HepG2 (cell line): ENCODE measurements around the gene TACC3. TPM values are rescaled to one million over a fixed set of nuclear protein-coding genes. Genes with fewer than 3 reads are reported as not detected.

ENCODE experiments used
- BORCS8-MEF2B ChIP-seq: sonication (generic); formaldehyde crosslinking; IDR thresholded peaks from 2 replicates; pipeline ENCODE4 v1.8.0; 2022; ENCODE audit warnings: mild to moderate bottlenecking, missing genetic modification reagents
- ESRRA ChIP-seq: sonication (generic); formaldehyde crosslinking; IDR thresholded peaks from 2 replicates; pipeline ENCODE4 v1.5.1; 2020; ENCODE audit warnings: mild to moderate bottlenecking, low read depth, missing genetic modification reagents
- HNF4G ChIP-seq, 2 experiments: sonication (generic) in 1 of 2; formaldehyde crosslinking in 1 of 2; IDR thresholded peaks; 2 replicates each; pipeline versions ENCODE4 v1.4.0 to v1.6.1; 2011 to 2020; ENCODE audit warnings: borderline replicate concordance in 2 of 2, low read depth in 2 of 2, mild to moderate bottlenecking in 2 of 2, low read length in 1 of 2, missing genetic modification reagents in 1 of 2, moderate library complexity in 1 of 2
- ISL2 ChIP-seq: sonication (generic); formaldehyde crosslinking; IDR thresholded peaks from 2 replicates; pipeline ENCODE4 v1.5.0; 2020; ENCODE audit warnings: missing genetic modification reagents
- KLF6 ChIP-seq: IDR thresholded peaks from 2 replicates; pipeline ENCODE4 v1.8.0; 2016; ENCODE audit warnings: missing biosample characterization, missing genetic modification reagents
- KLF9 ChIP-seq: IDR thresholded peaks from 2 replicates; pipeline ENCODE4 v1.6.1; 2016; ENCODE audit warnings: low read depth
- MTF1 ChIP-seq: sonication (generic); formaldehyde crosslinking; IDR thresholded peaks from 2 replicates; pipeline ENCODE4 v1.5.0; 2020; ENCODE audit warnings: missing genetic modification reagents
- NFKB2 ChIP-seq: sonication (generic); formaldehyde crosslinking; IDR thresholded peaks from 2 replicates; pipeline ENCODE4 v1.4.0; 2020; ENCODE audit warnings: missing genetic modification reagents, borderline replicate concordance
- PHF21A ChIP-seq: sonication (generic); formaldehyde crosslinking; IDR thresholded peaks from 2 replicates; pipeline ENCODE4 v1.5.0; 2020; ENCODE audit warnings: mild to moderate bottlenecking, missing genetic modification reagents
- REXO4 ChIP-seq: sonication (generic); formaldehyde crosslinking; IDR thresholded peaks from 2 replicates; pipeline ENCODE4 v1.8.0; 2022; ENCODE audit warnings: missing genetic modification reagents, mild to moderate bottlenecking, borderline replicate concordance
- RFX1 ChIP-seq: fragments of 450-650 bp; IDR thresholded peaks from 2 replicates; pipeline ENCODE4 v1.6.1; 2017
- SMAD3 ChIP-seq: sonication (generic); formaldehyde crosslinking; IDR thresholded peaks from 2 replicates; pipeline ENCODE4 v1.4.0; 2020; ENCODE audit warnings: missing genetic modification reagents
- SRSF9 ChIP-seq: fragments of 200-400 bp; formaldehyde crosslinking; IDR thresholded peaks from 2 replicates; pipeline ENCODE4 v1.6.1; 2018; ENCODE audit warnings: borderline replicate concordance, mild to moderate bottlenecking, low read depth, low read length; ENCODE audit not compliant: insufficient read depth, poor library complexity, severe bottlenecking
- TBX2 ChIP-seq: sonication (generic); formaldehyde crosslinking; IDR thresholded peaks from 2 replicates; pipeline ENCODE4 v1.5.0; 2020; ENCODE audit warnings: missing genetic modification reagents, mild to moderate bottlenecking, borderline replicate concordance
- TFDP1 ChIP-seq: IDR thresholded peaks from 2 replicates; pipeline ENCODE4 v1.6.1; 2016; ENCODE audit warnings: missing compliant biosample characterization, missing genetic modification reagents, borderline replicate concordance
- THAP11 ChIP-seq: IDR thresholded peaks from 2 replicates; pipeline ENCODE4 v1.6.1; 2016; ENCODE audit warnings: missing biosample characterization, missing genetic modification reagents
- TRIM24 ChIP-seq: sonication (generic); formaldehyde crosslinking; IDR thresholded peaks from 2 replicates; pipeline ENCODE4 v1.8.0; 2022; ENCODE audit warnings: mild to moderate bottlenecking, missing genetic modification reagents
- ZBTB1 ChIP-seq: sonication (generic); formaldehyde crosslinking; IDR thresholded peaks from 2 replicates; pipeline ENCODE4 v1.4.0; 2020; ENCODE audit warnings: missing genetic modification reagents, borderline replicate concordance
- ZFP90 ChIP-seq: sonication (generic); formaldehyde crosslinking; IDR thresholded peaks from 2 replicates; pipeline ENCODE4 v1.8.0; 2022; ENCODE audit warnings: missing genetic modification reagents, mild to moderate bottlenecking, inconsistent platforms, borderline replicate concordance
- ZFX ChIP-seq: sonication (generic); formaldehyde crosslinking; IDR thresholded peaks from 2 replicates; pipeline ENCODE4 v1.4.0; 2020; ENCODE audit warnings: mild to moderate bottlenecking, low read depth, missing genetic modification reagents, moderate library complexity
- ZNF17 ChIP-seq: sonication (generic); formaldehyde crosslinking; IDR thresholded peaks from 2 replicates; pipeline ENCODE4 v1.5.0; 2020; ENCODE audit warnings: mild to moderate bottlenecking, missing genetic modification reagents
- polyA plus RNA-seq, 8 experiments: library from polyadenylated mRNA; depleted of rRNA in 3 of 8; stranded (reverse) in 7 of 8; unstranded in 1 of 8; fragments of >200 nt; fragmentation: Illumina TruSeq in 4 of 8; extraction: Trizol in 4 of 8; gene quantifications; 2 replicates each; pipeline versions ENCODE4 v1.2.1 to v1.2.3, GENCODE V29; 2011 to 2016; ENCODE audit warnings: low read depth in 4 of 8, missing spikeins in 1 of 8, mixed read lengths in 1 of 8; ENCODE audit not compliant: insufficient read depth in 1 of 8
- total RNA-seq, 5 experiments: library from RNA; depleted of rRNA; stranded (reverse); fragments of >200 nt; fragmentation: Illumina TruSeq; extraction: Trizol; gene quantifications; 2 replicates each; pipeline ENCODE4 v1.2.3, GENCODE V29; 2016; ENCODE audit warnings: low read depth in 1 of 5
- TF ChIP-seq, protein P1 (sequence below): sonication (generic); formaldehyde crosslinking; IDR thresholded peaks from 2 replicates; pipeline ENCODE4 v1.4.0; 2020; ENCODE audit warnings: missing genetic modification reagents
- TF ChIP-seq, protein P2 (sequence below): sonication (generic); formaldehyde crosslinking; IDR thresholded peaks from 2 replicates; pipeline ENCODE4 v1.5.0; 2020; ENCODE audit warnings: mild to moderate bottlenecking, missing genetic modification reagents

The TACC3 gene
- total and polyA plus RNA-seq, 2 of the 13 experiments (the other 11 are each of a cell fraction or from before 2014, with no cell fraction given): 20.3 to 21.2 TPM

- TF ChIP-seq ESRRA (CRISPR knock-in tag) (no peak), NFKB2 (CRISPR knock-in tag) (peak; percentile 58; the same call in 1 of the 2 replicates), RFX1 (no peak), ZNF17 (CRISPR knock-in tag) (0 out of 2 replicates have a peak, but pooled peaks have one; percentile 42), MTF1 (CRISPR knock-in tag) (no peak), REXO4 (CRISPR knock-in tag) (no peak), SRSF9 (no peak), PHF21A (CRISPR knock-in tag) (no peak), KLF6 (CRISPR knock-in tag) (0 out of 2 replicates have a peak, but pooled peaks have one; percentile 44), TFDP1 (CRISPR knock-in tag) (no peak), HNF4G (IDR thresholded peaks at IDR 0.05; ENCODE audit: borderline replicate concordance, low read depth, low read length) (no peak), HNF4G (CRISPR knock-in tag; IDR thresholded peaks at IDR 0.05; ENCODE audit: borderline replicate concordance, low read depth) (no peak), KLF9 (CRISPR knock-in tag) (no peak), SMAD3 (CRISPR knock-in tag) (no peak), THAP11 (CRISPR knock-in tag) (0 out of 2 replicates have a peak, but pooled peaks have one; percentile 14), ISL2 (no peak), TRIM24 (CRISPR knock-in tag) (no peak), BORCS8-MEF2B (CRISPR knock-in tag) (0 out of 2 replicates have a peak, but pooled peaks have one; percentile 12), TBX2 (CRISPR knock-in tag) (peak; percentile 54; the same call in 1 of the 2 replicates), ZBTB1 (CRISPR knock-in tag) (no peak), ZFX (CRISPR knock-in tag) (0 out of 2 replicates have a peak, but pooled peaks have one; percentile 7), ZFP90 (CRISPR knock-in tag) (no peak)
- TF ChIP-seq, protein P1, sequence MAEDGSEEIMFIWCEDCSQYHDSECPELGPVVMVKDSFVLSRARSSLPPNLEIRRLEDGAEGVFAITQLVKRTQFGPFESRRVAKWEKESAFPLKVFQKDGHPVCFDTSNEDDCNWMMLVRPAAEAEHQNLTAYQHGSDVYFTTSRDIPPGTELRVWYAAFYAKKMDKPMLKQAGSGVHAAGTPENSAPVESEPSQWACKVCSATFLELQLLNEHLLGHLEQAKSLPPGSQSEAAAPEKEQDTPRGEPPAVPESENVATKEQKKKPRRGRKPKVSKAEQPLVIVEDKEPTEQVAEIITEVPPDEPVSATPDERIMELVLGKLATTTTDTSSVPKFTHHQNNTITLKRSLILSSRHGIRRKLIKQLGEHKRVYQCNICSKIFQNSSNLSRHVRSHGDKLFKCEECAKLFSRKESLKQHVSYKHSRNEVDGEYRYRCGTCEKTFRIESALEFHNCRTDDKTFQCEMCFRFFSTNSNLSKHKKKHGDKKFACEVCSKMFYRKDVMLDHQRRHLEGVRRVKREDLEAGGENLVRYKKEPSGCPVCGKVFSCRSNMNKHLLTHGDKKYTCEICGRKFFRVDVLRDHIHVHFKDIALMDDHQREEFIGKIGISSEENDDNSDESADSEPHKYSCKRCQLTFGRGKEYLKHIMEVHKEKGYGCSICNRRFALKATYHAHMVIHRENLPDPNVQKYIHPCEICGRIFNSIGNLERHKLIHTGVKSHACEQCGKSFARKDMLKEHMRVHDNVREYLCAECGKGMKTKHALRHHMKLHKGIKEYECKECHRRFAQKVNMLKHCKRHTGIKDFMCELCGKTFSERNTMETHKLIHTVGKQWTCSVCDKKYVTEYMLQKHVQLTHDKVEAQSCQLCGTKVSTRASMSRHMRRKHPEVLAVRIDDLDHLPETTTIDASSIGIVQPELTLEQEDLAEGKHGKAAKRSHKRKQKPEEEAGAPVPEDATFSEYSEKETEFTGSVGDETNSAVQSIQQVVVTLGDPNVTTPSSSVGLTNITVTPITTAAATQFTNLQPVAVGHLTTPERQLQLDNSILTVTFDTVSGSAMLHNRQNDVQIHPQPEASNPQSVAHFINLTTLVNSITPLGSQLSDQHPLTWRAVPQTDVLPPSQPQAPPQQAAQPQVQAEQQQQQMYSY (CRISPR knock-in tag): no peak
- TF ChIP-seq, protein P2, sequence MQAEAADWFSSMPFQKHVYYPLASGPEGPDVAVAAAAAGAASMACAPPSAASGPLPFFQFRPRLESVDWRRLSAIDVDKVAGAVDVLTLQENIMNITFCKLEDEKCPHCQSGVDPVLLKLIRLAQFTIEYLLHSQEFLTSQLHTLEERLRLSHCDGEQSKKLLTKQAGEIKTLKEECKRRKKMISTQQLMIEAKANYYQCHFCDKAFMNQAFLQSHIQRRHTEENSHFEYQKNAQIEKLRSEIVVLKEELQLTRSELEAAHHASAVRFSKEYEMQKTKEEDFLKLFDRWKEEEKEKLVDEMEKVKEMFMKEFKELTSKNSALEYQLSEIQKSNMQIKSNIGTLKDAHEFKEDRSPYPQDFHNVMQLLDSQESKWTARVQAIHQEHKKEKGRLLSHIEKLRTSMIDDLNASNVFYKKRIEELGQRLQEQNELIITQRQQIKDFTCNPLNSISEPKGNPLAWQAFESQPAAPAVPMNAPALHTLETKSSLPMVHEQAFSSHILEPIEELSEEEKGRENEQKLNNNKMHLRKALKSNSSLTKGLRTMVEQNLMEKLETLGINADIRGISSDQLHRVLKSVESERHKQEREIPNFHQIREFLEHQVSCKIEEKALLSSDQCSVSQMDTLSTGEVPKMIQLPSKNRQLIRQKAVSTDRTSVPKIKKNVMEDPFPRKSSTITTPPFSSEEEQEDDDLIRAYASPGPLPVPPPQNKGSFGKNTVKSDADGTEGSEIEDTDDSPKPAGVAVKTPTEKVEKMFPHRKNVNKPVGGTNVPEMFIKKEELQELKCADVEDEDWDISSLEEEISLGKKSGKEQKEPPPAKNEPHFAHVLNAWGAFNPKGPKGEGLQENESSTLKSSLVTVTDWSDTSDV: 0 out of 2 replicates have a peak, but pooled peaks have one; percentile 27
Observed at GRCh38 chr4:1753697-1754311, 32.5 kb downstream of the TACC3 start (continued).
